HepG2 (cell line): Measurements from ENCODE around the gene VWA1. TPM values are rescaled to one million over a fixed set of nuclear protein-coding genes. Genes with fewer than 3 reads are reported as not detected.

Source experiments
- HMG20A ChIP-seq: IDR thresholded peaks from 2 replicates; pipeline ENCODE4 v1.6.1; 2016; ENCODE audit warnings: borderline replicate concordance
- PRDM4 ChIP-seq: sonication (generic); formaldehyde crosslinking; IDR thresholded peaks from 2 replicates; pipeline ENCODE4 v1.9.0; 2021; ENCODE audit warnings: missing genetic modification reagents, borderline replicate concordance
- PRPF4 ChIP-seq: fragments of 200-400 bp; formaldehyde crosslinking; IDR thresholded peaks from 2 replicates; pipeline ENCODE4 v1.6.1; 2016; ENCODE audit warnings: low read length, low read depth; ENCODE audit not compliant: poor library complexity, severe bottlenecking
- PTBP1 ChIP-seq: fragments of 200-400 bp; formaldehyde crosslinking; IDR thresholded peaks from 2 replicates; pipeline ENCODE4 v1.6.1; 2018; ENCODE audit warnings: low read length, low read depth; ENCODE audit not compliant: poor library complexity, severe bottlenecking
- REXO4 ChIP-seq: sonication (generic); formaldehyde crosslinking; IDR thresholded peaks from 2 replicates; pipeline ENCODE4 v1.8.0; 2022; ENCODE audit warnings: missing genetic modification reagents, mild to moderate bottlenecking, borderline replicate concordance
- RFX1 ChIP-seq: fragments of 450-650 bp; IDR thresholded peaks from 2 replicates; pipeline ENCODE4 v1.6.1; 2017
- SOX13 ChIP-seq, 3 experiments: fragments of 450-650 bp in 1 of 3; sonication (generic) in 1 of 3; formaldehyde crosslinking in 1 of 3; IDR thresholded peaks in 2 of 3; conservative IDR thresholded peaks in 1 of 3; 2 replicates each; pipeline versions ENCODE4 v1.5.0 to v1.6.1; 2016 to 2020; ENCODE audit warnings: antibody characterized with exemption in 1 of 3, mild to moderate bottlenecking in 1 of 3, missing compliant biosample characterization in 1 of 3, missing genetic modification reagents in 1 of 3, moderate library complexity in 1 of 3
- ZBTB7A ChIP-seq: sonication (generic); formaldehyde crosslinking; IDR thresholded peaks from 2 replicates; pipeline ENCODE4 v1.8.0; 2022; ENCODE audit warnings: mild to moderate bottlenecking, missing genetic modification reagents
- ZFAT ChIP-seq: sonication (generic); formaldehyde crosslinking; conservative IDR thresholded peaks from 2 replicates; pipeline ENCODE4 v1.8.1; 2023; ENCODE audit warnings: missing genetic modification reagents, inconsistent platforms
- ZFY ChIP-seq: sonication (generic); formaldehyde crosslinking; IDR thresholded peaks from 2 replicates; pipeline ENCODE4 v1.4.0; 2020; ENCODE audit warnings: missing genetic modification reagents
- ZNF101 ChIP-seq: sonication (generic); formaldehyde crosslinking; IDR thresholded peaks from 2 replicates; pipeline ENCODE4 v1.4.0; 2020; ENCODE audit warnings: mild to moderate bottlenecking, low read depth, missing genetic modification reagents, borderline replicate concordance
- ZNF20 ChIP-seq: sonication (generic); formaldehyde crosslinking; IDR thresholded peaks from 2 replicates; pipeline ENCODE4 v1.4.0; 2020; ENCODE audit warnings: mild to moderate bottlenecking, moderate library complexity, missing genetic modification reagents
- ZNF251 ChIP-seq: sonication (generic); formaldehyde crosslinking; IDR thresholded peaks from 2 replicates; pipeline ENCODE4 v1.9.0; 2021; ENCODE audit warnings: mild to moderate bottlenecking, missing genetic modification reagents
- ZNF383 ChIP-seq: sonication (generic); formaldehyde crosslinking; IDR thresholded peaks from 2 replicates; pipeline ENCODE4 v1.4.0; 2020; ENCODE audit warnings: missing genetic modification reagents, mild to moderate bottlenecking, borderline replicate concordance
- ZNF562 ChIP-seq: sonication (generic); formaldehyde crosslinking; IDR thresholded peaks from 2 replicates; pipeline ENCODE4 v1.8.0; 2022; ENCODE audit warnings: missing genetic modification reagents, borderline replicate concordance
- ZNF563 ChIP-seq: sonication (generic); formaldehyde crosslinking; IDR thresholded peaks from 2 replicates; pipeline ENCODE4 v1.8.0; 2022; ENCODE audit warnings: mild to moderate bottlenecking, moderate library complexity, missing genetic modification reagents
- ZNF572 ChIP-seq: sonication (generic); formaldehyde crosslinking; IDR thresholded peaks from 2 replicates; pipeline ENCODE4 v1.5.1; 2020; ENCODE audit warnings: mild to moderate bottlenecking, missing genetic modification reagents
- ZNF703 ChIP-seq: sonication (generic); formaldehyde crosslinking; IDR thresholded peaks from 2 replicates; pipeline ENCODE4 v1.5.1; 2020; ENCODE audit warnings: missing genetic modification reagents, mild to moderate bottlenecking, moderate library complexity, borderline replicate concordance
- ZSCAN9 ChIP-seq: IDR thresholded peaks from 2 replicates; pipeline ENCODE4 v1.6.1; 2016; ENCODE audit warnings: borderline replicate concordance
- polyA plus RNA-seq, 8 experiments: library from polyadenylated mRNA; depleted of rRNA in 3 of 8; stranded (reverse) in 7 of 8; unstranded in 1 of 8; fragments of >200 nt; fragmentation: Illumina TruSeq in 4 of 8; extraction: Trizol in 4 of 8; gene quantifications; 2 replicates each; pipeline versions ENCODE4 v1.2.1 to v1.2.3, GENCODE V29; 2011 to 2016; ENCODE audit warnings: low read depth in 4 of 8, missing spikeins in 1 of 8, mixed read lengths in 1 of 8; ENCODE audit not compliant: insufficient read depth in 1 of 8
- total RNA-seq, 5 experiments: library from RNA; depleted of rRNA; stranded (reverse); fragments of >200 nt; fragmentation: Illumina TruSeq; extraction: Trizol; gene quantifications; 2 replicates each; pipeline ENCODE4 v1.2.3, GENCODE V29; 2016; ENCODE audit warnings: low read depth in 1 of 5
- TF ChIP-seq, protein P1 (sequence below): sonication (generic); formaldehyde crosslinking; IDR thresholded peaks from 2 replicates; pipeline ENCODE4 v1.4.0; 2020; ENCODE audit warnings: mild to moderate bottlenecking, missing genetic modification reagents
- TF ChIP-seq, protein P2 (sequence below): conservative IDR thresholded peaks from 2 replicates; pipeline ENCODE4 v1.6.1; 2018; ENCODE audit warnings: missing genetic modification reagents
- TF ChIP-seq, protein P3 (sequence below): sonication (generic); formaldehyde crosslinking; IDR thresholded peaks from 2 replicates; pipeline ENCODE4 v1.8.0; 2023; ENCODE audit warnings: mild to moderate bottlenecking, missing genetic modification reagents

VWA1 gene
- total and polyA plus RNA-seq, 2 of the 13 experiments (the other 11 are each of a cell fraction or from before 2014, with no cell fraction given), result 40.9 to 57.5 TPM

GRCh38 chr1:1399187-1399871 is 36.2 kb upstream of the VWA1 start, which contains the start of gene CCNL2 (continued):
- TF ChIP-seq, protein P1, sequence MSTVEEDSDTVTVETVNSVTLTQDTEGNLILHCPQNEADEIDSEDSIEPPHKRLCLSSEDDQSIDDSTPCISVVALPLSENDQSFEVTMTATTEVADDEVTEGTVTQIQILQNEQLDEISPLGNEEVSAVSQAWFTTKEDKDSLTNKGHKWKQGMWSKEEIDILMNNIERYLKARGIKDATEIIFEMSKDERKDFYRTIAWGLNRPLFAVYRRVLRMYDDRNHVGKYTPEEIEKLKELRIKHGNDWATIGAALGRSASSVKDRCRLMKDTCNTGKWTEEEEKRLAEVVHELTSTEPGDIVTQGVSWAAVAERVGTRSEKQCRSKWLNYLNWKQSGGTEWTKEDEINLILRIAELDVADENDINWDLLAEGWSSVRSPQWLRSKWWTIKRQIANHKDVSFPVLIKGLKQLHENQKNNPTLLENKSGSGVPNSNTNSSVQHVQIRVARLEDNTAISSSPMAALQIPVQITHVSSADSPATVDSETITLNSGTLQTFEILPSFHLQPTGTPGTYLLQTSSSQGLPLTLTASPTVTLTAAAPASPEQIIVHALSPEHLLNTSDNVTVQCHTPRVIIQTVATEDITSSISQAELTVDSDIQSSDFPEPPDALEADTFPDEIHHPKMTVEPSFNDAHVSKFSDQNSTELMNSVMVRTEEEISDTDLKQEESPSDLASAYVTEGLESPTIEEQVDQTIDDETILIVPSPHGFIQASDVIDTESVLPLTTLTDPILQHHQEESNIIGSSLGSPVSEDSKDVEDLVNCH (CRISPR knock-in tag), result no peak
- TF ChIP-seq SOX13 (IDR thresholded peaks at IDR 0.05), result no peak
- no peak for TF ChIP-seq SOX13 (CRISPR knock-in tag; conservative IDR thresholded peaks at IDR 0.05 in 1 of 2, IDR thresholded peaks at IDR 0.05 in 1 of 2)
- TF ChIP-seq, protein P2, sequence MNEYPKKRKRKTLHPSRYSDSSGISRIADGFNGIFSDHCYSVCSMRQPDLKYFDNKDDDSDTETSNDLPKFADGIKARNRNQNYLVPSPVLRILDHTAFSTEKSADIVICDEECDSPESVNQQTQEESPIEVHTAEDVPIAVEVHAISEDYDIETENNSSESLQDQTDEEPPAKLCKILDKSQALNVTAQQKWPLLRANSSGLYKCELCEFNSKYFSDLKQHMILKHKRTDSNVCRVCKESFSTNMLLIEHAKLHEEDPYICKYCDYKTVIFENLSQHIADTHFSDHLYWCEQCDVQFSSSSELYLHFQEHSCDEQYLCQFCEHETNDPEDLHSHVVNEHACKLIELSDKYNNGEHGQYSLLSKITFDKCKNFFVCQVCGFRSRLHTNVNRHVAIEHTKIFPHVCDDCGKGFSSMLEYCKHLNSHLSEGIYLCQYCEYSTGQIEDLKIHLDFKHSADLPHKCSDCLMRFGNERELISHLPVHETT (CRISPR knock-in tag), result no peak; the same call in 1 of the 2 replicates
- TF ChIP-seq, protein P3, sequence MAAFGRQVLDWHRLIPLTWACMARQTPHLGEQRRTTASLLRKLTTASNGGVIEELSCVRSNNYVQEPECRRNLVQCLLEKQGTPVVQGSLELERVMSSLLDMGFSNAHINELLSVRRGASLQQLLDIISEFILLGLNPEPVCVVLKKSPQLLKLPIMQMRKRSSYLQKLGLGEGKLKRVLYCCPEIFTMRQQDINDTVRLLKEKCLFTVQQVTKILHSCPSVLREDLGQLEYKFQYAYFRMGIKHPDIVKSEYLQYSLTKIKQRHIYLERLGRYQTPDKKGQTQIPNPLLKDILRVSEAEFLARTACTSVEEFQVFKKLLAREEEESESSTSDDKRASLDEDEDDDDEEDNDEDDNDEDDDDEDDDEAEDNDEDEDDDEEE (CRISPR knock-in tag), result peak; percentile 20; the same call in 1 of the 2 replicates
- no peak for TF ChIP-seq PRPF4
- 0 out of 2 replicates have a peak, but pooled peaks have one; percentile 23 for TF ChIP-seq ZNF251 (CRISPR knock-in tag)
- TF ChIP-seq HMG20A (CRISPR knock-in tag), result no peak
- no peak for TF ChIP-seq PTBP1
- TF ChIP-seq ZFY, result peak; percentile 85
- TF ChIP-seq PRDM4, result no peak
- TF ChIP-seq ZNF383, result peak; percentile 92; the same call in 1 of the 2 replicates
- no peak for TF ChIP-seq REXO4 (CRISPR knock-in tag)
- TF ChIP-seq ZSCAN9 (CRISPR knock-in tag), result 0 out of 2 replicates have a peak, but pooled peaks have one; percentile 31
- no peak; the same call in 1 of the 2 replicates for TF ChIP-seq ZBTB7A (CRISPR knock-in tag)
- no peak for TF ChIP-seq ZNF562 (CRISPR knock-in tag)
- peak; percentile 70 for TF ChIP-seq RFX1
- no peak for TF ChIP-seq ZNF572 (CRISPR knock-in tag)
- no peak; the same call in 1 of the 2 replicates for TF ChIP-seq ZNF101 (CRISPR knock-in tag)
- TF ChIP-seq ZNF703 (CRISPR knock-in tag), result no peak
- TF ChIP-seq ZNF563, result peak; percentile 81; the same call in 1 of the 2 replicates
- no peak for TF ChIP-seq ZFAT (CRISPR knock-in tag)
- TF ChIP-seq ZNF20 (CRISPR knock-in tag), result no peak
